CD4-positive, alpha-beta T cell (primary cell): Measurements from ENCODE around the gene IGFBP4. TPM values are rescaled to one million over a fixed set of nuclear protein-coding genes. Genes with fewer than 3 reads are reported as not detected.

Experiments
- ATAC-seq: fragments of 200-7000 bp; cut with Tn5 transposase; one replicate; pipeline ENCODE4 v1.10.0; 2022; ENCODE audit warnings: mild to moderate bottlenecking; ENCODE audit not compliant: poor library complexity
- CTCF ChIA-PET: fragments of 350-600 bp; sonication (Branson Sonifier 250); formaldehyde crosslinking; loops from one replicate; lab custom pipeline; 2021; ENCODE audit warnings: antibody characterized with exemption, inconsistent platforms; lab: Charles Lee
- POLR2A ChIA-PET: fragments of 350-600 bp; sonication (Branson Sonifier 250); formaldehyde crosslinking; loops from one replicate; lab custom pipeline; 2021; ENCODE audit warnings: antibody characterized with exemption, inconsistent platforms; lab: Charles Lee
- DNase-seq, 14 experiments: peaks; one replicate each; pipeline ENCODE4 v3.0.0-alpha.2; 2013 to 2020; ENCODE audit warnings: mixed read lengths in 2 of 14
- H3K27ac ChIP-seq, 2 donors: one replicate each; pipeline versions ENCODE4 v1.5.1 to v1.7.0; 2013; ENCODE audit warnings: low read length in 2 of 2, low read depth in 1 of 2, mild to moderate bottlenecking in 1 of 2
- H3K27me3 ChIP-seq, 2 experiments: 1 replicate in 1 of 2; 2 replicates in 1 of 2; pipeline versions ENCODE4 v1.6.1 to v1.7.0; 2013; ENCODE audit warnings: low read length in 2 of 2, control low read depth in 1 of 2, mild to moderate bottlenecking in 1 of 2, moderate library complexity in 1 of 2; ENCODE audit not compliant: insufficient read depth in 2 of 2, control insufficient read depth in 1 of 2
- H3K36me3 ChIP-seq: one replicate; pipeline ENCODE4 v1.6.1; 2013; ENCODE audit warnings: low read length, control low read depth; ENCODE audit not compliant: insufficient read depth
- H3K4me1 ChIP-seq: one replicate; pipeline ENCODE4 v1.6.1; 2013; ENCODE audit warnings: low read length, control low read depth; ENCODE audit not compliant: insufficient read depth
- H3K4me3 ChIP-seq: one replicate; pipeline ENCODE4 v1.5.1; 2013; ENCODE audit warnings: mild to moderate bottlenecking, low read length, moderate library complexity
- H3K9me3 ChIP-seq, 2 experiments: 1 replicate in 1 of 2; 2 replicates in 1 of 2; pipeline versions ENCODE4 v1.6.1 to v1.7.0; 2013; ENCODE audit warnings: low read length in 2 of 2, mild to moderate bottlenecking in 2 of 2, control low read depth in 1 of 2, moderate library complexity in 1 of 2; ENCODE audit not compliant: control insufficient read depth in 1 of 2, insufficient read depth in 1 of 2
- H3K27ac Mint-ChIP-seq: one replicate; pipeline ENCODE4 v1.8.0; 2020; ENCODE audit warnings: mixed read lengths
- H3K27me3 Mint-ChIP-seq: one replicate; pipeline ENCODE4 v1.8.0; 2021; ENCODE audit warnings: mixed read lengths
- H3K36me3 Mint-ChIP-seq: one replicate; pipeline ENCODE4 v1.8.0; 2021; ENCODE audit warnings: low read depth, mixed read lengths
- H3K4me1 Mint-ChIP-seq: one replicate; pipeline ENCODE4 v1.8.0; 2021; ENCODE audit warnings: low read depth, mixed read lengths
- H3K4me3 Mint-ChIP-seq: one replicate; pipeline ENCODE4 v1.8.0; 2020; ENCODE audit warnings: mild to moderate bottlenecking, mixed read lengths
- H3K9me3 Mint-ChIP-seq: one replicate; pipeline ENCODE4 v1.8.0; 2020; ENCODE audit warnings: mixed read lengths
- CTCF ChIP-seq: fragments of 200-600 bp; IDR thresholded peaks from one replicate; pipeline ENCODE4 v1.8.0; 2022; ENCODE audit warnings: antibody characterized with exemption, mild to moderate bottlenecking
- intact Hi-C, 2 experiments: fragments of 100-400 bp; cut with DNase I in 1 of 2; cut with micrococcal nuclease in 1 of 2; formaldehyde crosslinking; loops; one replicate each; pipeline versions ENCODE4 v1.15.1 to v1.9.0; 2023 to 2025; cut with DNase I, micrococcal nuclease
- total RNA-seq, 174 experiments: library from RNA in 2 of 174; stranded (reverse) in 2 of 174; gene quantifications; one replicate each; pipeline ENCODE4 v1.2.3 and lab custom pipeline; 2021 to 2026

Gene IGFBP4
- total RNA-seq, 2 experiments from 2014 or later: 2.5 to 2.6 TPM

DNA sequence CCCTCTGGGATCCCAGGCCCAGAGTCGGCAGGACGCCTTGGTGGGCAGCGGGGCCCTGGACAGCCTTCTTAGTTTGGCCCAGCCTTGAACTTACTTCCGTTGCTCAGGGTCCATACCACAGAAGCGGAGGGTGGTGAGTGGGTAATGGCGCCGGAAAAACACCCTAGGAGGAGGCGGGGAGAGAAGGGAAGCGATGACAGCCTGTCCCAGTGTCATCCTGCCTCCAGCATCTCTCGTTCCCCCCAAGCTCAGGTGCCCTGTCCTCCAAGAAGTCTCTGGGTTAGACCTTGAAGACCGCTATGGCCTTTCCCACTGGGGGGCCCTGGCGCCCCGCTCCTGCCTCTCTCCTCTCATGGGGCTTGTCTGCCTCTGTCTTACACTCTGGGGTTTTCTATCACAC, 35.2 kb downstream of the IGFBP4 start:
- H3K36me3 ChIP-seq: no peaks in the 10 kb centered on the region
- Mint-ChIP-seq H3K4me1 (peaks cover 54% of the 10 kb centered on the region), H3K27ac (peak overlapping the region; percentile 97)

DNA sequence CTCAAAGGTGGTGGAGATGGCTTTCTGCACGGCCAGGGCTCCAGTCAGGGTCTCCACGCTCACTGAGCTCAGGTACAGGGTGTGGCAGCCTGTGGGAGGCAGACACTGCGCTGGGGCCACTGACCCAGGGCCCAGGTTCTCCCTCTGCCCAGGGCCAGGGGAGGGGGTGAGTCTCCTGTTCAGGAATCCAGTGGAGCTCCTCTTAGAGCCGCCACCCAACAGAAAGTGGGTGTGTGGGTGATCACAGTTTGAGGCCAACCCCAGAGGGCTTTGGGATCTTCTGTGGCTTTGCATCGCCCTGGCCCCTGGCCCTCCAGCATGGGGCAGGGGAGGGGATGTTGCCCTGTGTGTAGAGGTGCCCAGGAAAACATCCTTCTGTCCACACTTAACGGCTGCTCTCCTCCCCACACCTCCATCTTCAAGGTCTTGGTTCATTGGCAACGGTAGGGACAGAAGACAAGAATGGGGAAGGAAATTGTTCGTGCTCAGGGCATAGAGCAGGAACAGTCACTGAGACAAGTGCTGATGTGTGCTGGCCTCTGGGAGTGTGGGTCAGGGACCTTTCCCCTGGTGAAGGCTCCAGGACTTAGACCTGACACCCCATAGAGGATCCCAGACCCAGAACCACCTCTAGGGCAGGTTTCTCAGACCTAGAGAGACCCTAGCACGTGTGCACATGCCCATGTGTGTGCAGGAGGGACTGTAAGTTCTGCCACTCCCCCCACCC, 36.7 kb downstream of the IGFBP4 start:
- no peak for DNase-seq
- Mint-ChIP-seq H3K27ac (peak overlapping the region; percentile 97), H3K36me3 (no peaks in the 10 kb centered on the region), H3K4me1 (peaks cover 61% of the 10 kb centered on the region), H3K27me3 (no peaks in the 10 kb centered on the region), H3K9me3 (no peaks in the 10 kb centered on the region), H3K4me3 (no peak overlapping the region)
- Histone ChIP-seq H3K9me3 (no peaks in the 10 kb centered on the region), H3K4me1 (peaks cover 79% of the 10 kb centered on the region), H3K27me3 (no peaks in the 10 kb centered on the region), H3K4me3 (peak overlapping the region; percentile 3), H3K36me3 (no peaks in the 10 kb centered on the region), H3K27ac (peak overlapping the region; percentile 63 to 83)
- no peak for ATAC-seq
- ChIA-PET CTCF (interaction anchor here (0.6 to 3.9 kb wide), 3 partner anchors 50 to 324 kb away, joined by 3 to 17 read pairs (median 3); no protein-coding TSS in a partner anchor), POLR2A (interaction anchor here (0.6 to 5.0 kb wide), 21 partner anchors 10 to 1210 kb away, joined by 3 to 74 read pairs (median 5); partner anchors contain the start of genes IGFBP4 and TOP2A)
- intact Hi-C loops: loop anchor here (1.0 to 5.0 kb wide), 7 partner anchors 35 to 137 kb away; partner anchors contain the start of genes GJD3 (in 1 of the 2) and IGFBP4 (in 1 of the 2)
- no peak for TF ChIP-seq CTCF

More for the DNA sequence above, 35.2 kb downstream of the IGFBP4 start:
- TF ChIP-seq CTCF: no peak
- Mint-ChIP-seq H3K27me3 (no peaks in the 10 kb centered on the region), H3K36me3 (no peaks in the 10 kb centered on the region), H3K9me3 (no peaks in the 10 kb centered on the region), H3K4me3 (no peak overlapping the region)
- ChIA-PET POLR2A (interaction anchor here (1.1 to 5.0 kb wide), 3 partner anchors 38 to 96 kb away, joined by 3 to 74 read pairs (median 4); no protein-coding TSS in a partner anchor), CTCF (interaction anchor here (3.9 kb wide), 1 partner anchor 54 kb away, joined by 17 read pairs; no protein-coding TSS in a partner anchor)
- ATAC-seq: no peak
- intact Hi-C loops: loop anchor here in 1 of 2 experiments (2.0 to 5.0 kb wide), 4 partner anchors 36 to 116 kb away; partner anchors contain the start of genes GJD3 and IGFBP4
- Histone ChIP-seq H3K4me3 (no peak overlapping the region), H3K27ac (peak overlapping the region in 1 of 2 donors; percentile 29), H3K4me1 (peaks cover 73% of the 10 kb centered on the region), H3K9me3 (no peaks in the 10 kb centered on the region), H3K27me3 (no peaks in the 10 kb centered on the region)
- DNase-seq: no peak

DNA sequence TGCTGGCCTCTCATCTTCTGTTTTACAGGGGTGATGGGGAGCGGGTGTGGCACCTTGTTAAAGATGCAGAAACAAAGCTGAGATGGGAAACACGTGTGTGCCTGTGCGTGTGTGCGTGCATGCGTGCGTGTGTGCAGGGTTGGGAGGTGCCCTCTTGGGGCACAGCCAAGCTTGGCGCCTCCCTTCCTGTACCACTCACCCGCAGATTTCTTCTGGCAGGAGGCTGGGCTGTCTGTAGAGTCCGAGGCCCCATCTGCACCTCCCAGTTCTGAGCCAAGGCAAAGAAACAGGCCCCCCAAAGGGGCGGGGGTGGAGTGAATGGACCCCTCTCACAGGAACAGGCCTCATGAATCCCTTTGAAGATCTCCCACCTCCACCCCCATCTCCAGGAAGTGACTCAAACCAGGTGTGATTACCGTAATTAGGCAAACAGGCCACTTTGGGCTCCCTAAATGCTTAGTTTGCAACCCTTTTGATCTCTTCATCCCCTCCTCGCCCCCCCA, 37.3 kb downstream of the IGFBP4 start:
- Histone ChIP-seq H3K9me3 (no peaks in the 10 kb centered on the region), H3K36me3 (no peaks in the 10 kb centered on the region), H3K4me3 (no peak overlapping the region), H3K27ac (peak overlapping the region; percentile 57 to 71), H3K4me1 (peaks cover 80% of the 10 kb centered on the region), H3K27me3 (no peaks in the 10 kb centered on the region)
- H3K4me1 Mint-ChIP-seq: peaks cover 67% of the 10 kb centered on the region
- intact Hi-C loops: loop anchor here (1.0 to 5.0 kb wide), 3 partner anchors 36 to 137 kb away; no protein-coding TSS in a partner anchor
- peak overlapping the region; percentile 97 for H3K27ac Mint-ChIP-seq
- no peaks in the 10 kb centered on the region for H3K36me3 Mint-ChIP-seq
- H3K27me3 Mint-ChIP-seq: no peaks in the 10 kb centered on the region
- peak overlapping the region; percentile 68 for H3K4me3 Mint-ChIP-seq
- ChIA-PET POLR2A (interaction anchor here (0.6 to 5.0 kb wide), 22 partner anchors 10 to 1209 kb away, joined by 3 to 74 read pairs (median 4); partner anchors contain the start of genes IGFBP4 and TOP2A), CTCF (interaction anchor here (0.6 to 3.9 kb wide), 3 partner anchors 49 to 323 kb away, joined by 3 to 17 read pairs (median 3); no protein-coding TSS in a partner anchor)
- ATAC-seq (peak; percentile 87), DNase-seq (peak; percentile 71 to 96 (median 83))
- no peak for TF ChIP-seq CTCF
- no peaks in the 10 kb centered on the region for H3K9me3 Mint-ChIP-seq
